NCI-H128 (cell line): ENCODE results near the gene KEL.
A peak's percentile ranks its signal among the peaks of the same experiment; 100 is the strongest.
"Not testable (repeated sequence)": the region's sequence is repeated elsewhere in the genome, so short reads cannot be mapped to it uniquely, and the experiment has no call there.

Source experiments
- DNase-seq: peaks from one replicate; lab custom pipeline; 2025; ENCODE audit not compliant: unreplicated experiment; lab: John Stamatoyannopoulos, UW

KEL gene

GRCh38 chr7:142961973-142962926 is at the start of gene KEL:
TSS of gene KEL (minus strand) at chr7:142962363. CDS start at chr7:142962206, 157 bp downstream.
- no peak for DNase-seq

GRCh38 chr7:143008007-143008901 is 46.1 kb upstream of the KEL start:
- peak; percentile 34 for DNase-seq

GRCh38 chr7:143005632-143006260 is 43.6 kb upstream of the KEL start:
- DNase-seq, result no peak

GRCh38 chr7:143003393-143004051 is 41.4 kb upstream of the KEL start:
- DNase-seq, result no peak

- DNase-seq, result no peak
These were observed 40.7 kb upstream of the KEL start for GRCh38 chr7:143002898-143003297.

GRCh38 chr7:143002106-143002505 is 39.9 kb upstream of the KEL start:
- DNase-seq, result no peak

GRCh38 chr7:143000648-143001047 is 38.5 kb upstream of the KEL start:
- DNase-seq, result no peak

- DNase-seq, result no peak
These were observed 37.6 kb upstream of the KEL start for GRCh38 chr7:142999793-143000192.

GRCh38 chr7:142998966-142999365 is 36.8 kb upstream of the KEL start:
- no peak for DNase-seq

GRCh38 chr7:142997456-142997989 is 35.4 kb upstream of the KEL start:
- DNase-seq, result no peak

GRCh38 chr7:142992427-142992826 is 30.3 kb upstream of the KEL start:
- DNase-seq, result no peak

GRCh38 chr7:142984297-142984696 is 22.1 kb upstream of the KEL start:
- no peak for DNase-seq

- no peak for DNase-seq
These were observed 21.7 kb upstream of the KEL start for GRCh38 chr7:142983825-142984224.

- DNase-seq, result not testable (repeated sequence)
These were observed 16.2 kb upstream of the KEL start for GRCh38 chr7:142978402-142978801.

- no peak for DNase-seq
These were observed 12.5 kb upstream of the KEL start for GRCh38 chr7:142974626-142975025.

- no peak for DNase-seq
These were observed 7.0 kb upstream of the KEL start for GRCh38 chr7:142969183-142969582.

- DNase-seq, result no peak
These were observed 6.1 kb upstream of the KEL start for GRCh38 chr7:142968229-142968628.

GRCh38 chr7:142964502-142965246 is 2.5 kb upstream of the KEL start:
- no peak for DNase-seq

- DNase-seq, result no peak
These were observed 1.8 kb upstream of the KEL start for GRCh38 chr7:142963993-142964392.

GRCh38 chr7:142962991-142963390 is 828 bp upstream of the KEL start:
- DNase-seq, result no peak
